T47D (cell line): ENCODE results near the gene DAG1.

Experiments
- DNase-seq, 2 experiments: peaks; one replicate each; pipeline versions ENCODE4 v3.0.0 to v3.0.0-alpha.2; 2011 to 2012; ENCODE audit warnings: low read depth in 1 of 2, low spot score in 1 of 2
- JUND ChIP-seq: IDR thresholded peaks from 2 replicates; pipeline ENCODE4 v1.6.1; 2012; ENCODE audit warnings: low read depth
- in situ Hi-C: cut with HindIII; loops from 2 replicates; pipeline ENCODE4 v1.10.0; 2016; ENCODE audit warnings: low sequenced_read_pairs, low pct_unique_long_range_greater_than_20kb

The DAG1 gene

GRCh38 chr3:49554633-49555265 lies 84.7 kb downstream of the DAG1 start:
- in situ Hi-C loops, result no loop called here
- no peak for TF ChIP-seq JUND
- DNase-seq, result peak; percentile 42 to 53

- in situ Hi-C loops, result no loop called here
- TF ChIP-seq JUND, result no peak
- DNase-seq, result no peak
Measured at GRCh38 chr3:49556500-49557275, 86.6 kb downstream of the DAG1 start.

GRCh38 chr3:49563040-49563578 lies 93.0 kb downstream of the DAG1 start:
- no peak for TF ChIP-seq JUND
- no peak for DNase-seq
- in situ Hi-C loops, result no loop called here

GRCh38 chr3:49563766-49564165 lies 93.7 kb downstream of the DAG1 start:
- no peak for TF ChIP-seq JUND
- in situ Hi-C loops, result no loop called here
- no peak for DNase-seq

GRCh38 chr3:49566312-49566711 lies 96.2 kb downstream of the DAG1 start:
- in situ Hi-C loops, result no loop called here
- no peak for TF ChIP-seq JUND
- DNase-seq, result no peak

GRCh38 chr3:49567406-49567805 lies 97.3 kb downstream of the DAG1 start:
- TF ChIP-seq JUND, result no peak
- DNase-seq, result no peak
- in situ Hi-C loops, result no loop called here

- no peak for DNase-seq
- no peak for TF ChIP-seq JUND
- in situ Hi-C loops, result no loop called here
Measured at GRCh38 chr3:49568965-49569364, 98.9 kb downstream of the DAG1 start.

GRCh38 chr3:49570028-49570654 lies 100.1 kb downstream of the DAG1 start:
- in situ Hi-C loops, result no loop called here
- TF ChIP-seq JUND, result no peak
- no peak for DNase-seq

GRCh38 chr3:49582177-49582576 lies 112.1 kb downstream of the DAG1 start:
- in situ Hi-C loops, result no loop called here
- TF ChIP-seq JUND, result no peak
- no peak for DNase-seq
